Calu3 (cell line): Measurements from ENCODE around the gene CCSER1. TPM values are rescaled to one million over a fixed set of nuclear protein-coding genes. Genes with fewer than 3 reads are reported as not detected.
"Not testable (repeated sequence)": the region's sequence is repeated elsewhere in the genome, so short reads cannot be mapped to it uniquely, and the experiment has no call there.

ENCODE experiments used
- BruUV-seq: library from RNA; stranded (reverse); fragments of 400-500 nt; replicated peaks from 2 replicates; lab custom pipeline; 2021; lab: Mats Ljungman, UMichigan
- CTCF ChIA-PET: fragments of 300-600 bp; sonication (Branson Sonifier 250); formaldehyde crosslinking; loops from one replicate; lab custom pipeline; 2022; ENCODE audit warnings: antibody characterized with exemption; lab: Charles Lee
- DNase-seq: peaks from one replicate; pipeline ENCODE4 v3.0.0; 2022
- H3K27ac Mint-ChIP-seq: one replicate; pipeline ENCODE4 v1.8.0; 2022; ENCODE audit warnings: mixed read lengths; ENCODE audit not compliant: unreplicated experiment
- H3K27me3 Mint-ChIP-seq: one replicate; pipeline ENCODE4 v1.8.0; 2022; ENCODE audit warnings: mixed read lengths; ENCODE audit not compliant: unreplicated experiment
- H3K36me3 Mint-ChIP-seq: one replicate; pipeline ENCODE4 v1.8.0; 2022; ENCODE audit warnings: mild to moderate bottlenecking, moderate library complexity, mixed read lengths; ENCODE audit not compliant: insufficient read depth, unreplicated experiment
- H3K4me1 Mint-ChIP-seq: one replicate; pipeline ENCODE4 v1.8.0; 2022; ENCODE audit warnings: mild to moderate bottlenecking, low read depth, mixed read lengths; ENCODE audit not compliant: unreplicated experiment
- H3K4me3 Mint-ChIP-seq: one replicate; pipeline ENCODE4 v1.8.0; 2022; ENCODE audit warnings: mild to moderate bottlenecking, low read depth, moderate library complexity, mixed read lengths; ENCODE audit not compliant: unreplicated experiment
- H3K9me3 Mint-ChIP-seq: one replicate; pipeline ENCODE4 v1.8.0; 2022; ENCODE audit warnings: low read depth, mixed read lengths; ENCODE audit not compliant: unreplicated experiment
- intact Hi-C: fragments of 100-400 bp; cut with micrococcal nuclease; formaldehyde crosslinking; loops from one replicate; pipeline ENCODE4 v1.10.0; 2022; ENCODE audit not compliant: unreplicated experiment
- total RNA-seq: library from RNA; stranded (reverse); gene quantifications from 2 replicates; pipeline ENCODE4 v1.2.3, GENCODE V29; 2022
- TF ChIP-seq, protein P1 (sequence below): fragments of 200-600 bp; IDR thresholded peaks from one replicate; pipeline ENCODE4 v1.8.0; 2022; ENCODE audit warnings: antibody characterized with exemption; ENCODE audit not compliant: unreplicated experiment

The CCSER1 gene
- total RNA-seq, 1 experiment from 2014 or later: 6.2 TPM

DNA sequence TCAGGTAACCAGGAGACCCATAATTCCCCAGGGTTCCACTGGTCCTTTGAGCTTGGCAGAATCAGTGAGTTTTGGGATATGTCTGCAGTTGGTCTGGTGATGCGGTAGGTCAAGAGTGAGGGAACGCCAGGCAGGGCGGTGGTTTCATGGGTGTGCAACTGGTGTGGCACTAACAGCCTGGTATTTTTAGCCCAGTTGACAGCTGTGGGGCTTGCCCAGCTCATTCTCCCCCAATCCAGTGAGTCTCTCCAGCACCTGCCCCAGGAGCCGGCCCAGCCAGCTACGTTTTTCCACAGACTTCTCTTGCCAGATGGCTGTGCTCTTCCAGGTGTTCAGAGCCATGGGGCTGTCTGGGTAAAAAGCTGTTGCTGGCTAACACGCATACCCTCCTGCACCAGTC is 1019.9 kb downstream of the CCSER1 start:
- TF ChIP-seq, protein P1, sequence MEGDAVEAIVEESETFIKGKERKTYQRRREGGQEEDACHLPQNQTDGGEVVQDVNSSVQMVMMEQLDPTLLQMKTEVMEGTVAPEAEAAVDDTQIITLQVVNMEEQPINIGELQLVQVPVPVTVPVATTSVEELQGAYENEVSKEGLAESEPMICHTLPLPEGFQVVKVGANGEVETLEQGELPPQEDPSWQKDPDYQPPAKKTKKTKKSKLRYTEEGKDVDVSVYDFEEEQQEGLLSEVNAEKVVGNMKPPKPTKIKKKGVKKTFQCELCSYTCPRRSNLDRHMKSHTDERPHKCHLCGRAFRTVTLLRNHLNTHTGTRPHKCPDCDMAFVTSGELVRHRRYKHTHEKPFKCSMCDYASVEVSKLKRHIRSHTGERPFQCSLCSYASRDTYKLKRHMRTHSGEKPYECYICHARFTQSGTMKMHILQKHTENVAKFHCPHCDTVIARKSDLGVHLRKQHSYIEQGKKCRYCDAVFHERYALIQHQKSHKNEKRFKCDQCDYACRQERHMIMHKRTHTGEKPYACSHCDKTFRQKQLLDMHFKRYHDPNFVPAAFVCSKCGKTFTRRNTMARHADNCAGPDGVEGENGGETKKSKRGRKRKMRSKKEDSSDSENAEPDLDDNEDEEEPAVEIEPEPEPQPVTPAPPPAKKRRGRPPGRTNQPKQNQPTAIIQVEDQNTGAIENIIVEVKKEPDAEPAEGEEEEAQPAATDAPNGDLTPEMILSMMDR: no peak
- intact Hi-C loops: no loop called here
- Mint-ChIP-seq H3K4me1 (no peaks in the 10 kb centered on the region), H3K27ac (no peak overlapping the region), H3K4me3 (no peak overlapping the region), H3K27me3 (no peaks in the 10 kb centered on the region), H3K36me3 (no peaks in the 10 kb centered on the region), H3K9me3 (peaks cover 4% of the 10 kb centered on the region)
- CTCF ChIA-PET: no interaction called here
- no peak for DNase-seq
- no TSS peak for BruUV-seq

DNA sequence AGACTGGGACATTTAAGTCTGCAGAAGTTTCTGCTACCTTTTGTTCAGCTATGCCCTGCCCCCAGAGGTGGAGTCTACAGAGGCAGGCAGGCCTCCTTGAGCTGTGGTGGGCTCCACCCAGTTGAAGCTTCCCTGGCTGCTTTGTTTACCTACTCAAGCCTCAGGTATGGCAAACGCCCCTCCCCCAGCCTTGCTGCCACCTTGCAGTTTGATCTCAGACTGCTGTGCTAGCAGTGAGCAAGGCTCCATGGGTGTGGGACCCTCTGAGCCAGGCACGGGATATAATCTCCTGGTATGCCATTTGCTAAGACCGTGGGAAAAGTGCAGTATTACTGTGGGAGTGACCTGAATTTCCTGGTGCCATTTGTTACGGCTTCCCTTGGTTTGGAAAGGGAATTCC is 1026.8 kb downstream of the CCSER1 start:
- H3K9me3 Mint-ChIP-seq, H3K4me3 Mint-ChIP-seq, H3K27ac Mint-ChIP-seq, BruUV-seq, H3K27me3 Mint-ChIP-seq, CTCF ChIA-PET, intact Hi-C loops, H3K4me1 Mint-ChIP-seq, H3K36me3 Mint-ChIP-seq, DNase-seq: not testable (repeated sequence)

DNA sequence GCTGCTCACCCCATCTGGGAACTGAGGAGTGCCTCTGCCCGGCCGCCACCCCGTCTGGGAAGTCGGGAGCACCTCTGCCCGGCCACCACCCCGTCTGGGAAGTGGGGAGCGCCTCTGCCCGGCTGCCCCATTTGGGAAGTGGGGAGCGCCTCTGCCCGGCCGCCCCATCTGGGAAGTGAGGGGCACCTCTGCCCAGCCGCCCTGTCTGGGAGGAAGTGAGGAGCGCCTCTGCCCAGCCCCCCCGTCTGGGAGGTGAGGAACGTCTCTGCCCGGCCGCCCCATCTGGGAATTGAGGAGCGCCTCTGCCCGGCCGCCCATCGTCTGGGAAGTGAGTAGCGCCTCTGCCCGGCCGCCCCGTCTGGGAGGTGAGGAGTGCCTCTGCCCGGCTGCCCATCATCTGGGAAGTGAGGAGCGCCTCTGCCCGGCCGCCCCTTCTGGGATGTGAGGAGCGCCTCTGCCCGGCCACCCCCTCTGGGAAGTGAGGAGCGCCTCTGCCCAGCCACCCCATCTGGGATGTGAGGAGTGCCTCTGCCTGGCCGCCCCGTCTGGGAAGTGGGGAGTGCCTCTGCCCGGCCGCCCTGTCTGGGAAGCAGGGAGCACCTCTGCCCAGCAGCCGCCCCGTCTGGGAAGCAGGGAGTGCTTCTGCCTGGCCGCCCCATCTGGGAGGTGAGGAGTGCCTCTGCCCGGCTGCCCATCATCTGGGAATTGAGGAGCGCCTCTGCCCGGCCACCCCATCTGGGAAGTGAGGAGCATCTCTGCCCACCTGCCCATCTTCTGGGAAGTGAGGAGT is 1040.9 kb downstream of the CCSER1 start:
- not testable (repeated sequence) for H3K27ac Mint-ChIP-seq, BruUV-seq

DNA sequence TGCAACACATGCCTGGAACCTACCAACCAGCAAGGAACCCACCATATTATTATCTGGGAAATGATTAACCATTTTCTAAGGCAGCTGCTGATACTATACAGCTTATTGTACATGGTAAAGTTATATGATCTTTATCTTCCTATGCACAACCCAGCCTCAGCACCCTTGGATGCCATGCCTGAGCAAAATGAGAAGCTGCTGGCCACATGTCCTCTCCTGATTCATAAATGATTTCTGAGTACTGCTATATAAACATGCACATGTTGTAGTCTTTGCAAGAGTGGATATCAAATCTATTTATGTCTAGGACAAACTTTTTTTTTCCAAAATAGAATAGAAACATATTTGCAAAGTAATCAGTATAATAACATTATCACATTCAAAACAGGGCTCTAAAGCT is 1043.6 kb downstream of the CCSER1 start:
- CTCF ChIA-PET: no interaction called here
- DNase-seq: no peak
- intact Hi-C loops: no loop called here
- TF ChIP-seq, protein P1: no peak
- Mint-ChIP-seq H3K36me3 (no peaks in the 10 kb centered on the region), H3K4me3 (no peak overlapping the region), H3K27me3 (no peaks in the 10 kb centered on the region), H3K4me1 (no peaks in the 10 kb centered on the region), H3K9me3 (no peaks in the 10 kb centered on the region), H3K27ac (no peak overlapping the region)
- BruUV-seq: no TSS peak

More for the DNA sequence above, 1040.9 kb downstream of the CCSER1 start:
- DNase-seq, H3K36me3 Mint-ChIP-seq, intact Hi-C loops, CTCF ChIA-PET, H3K4me3 Mint-ChIP-seq, H3K9me3 Mint-ChIP-seq, H3K27me3 Mint-ChIP-seq, H3K4me1 Mint-ChIP-seq: not testable (repeated sequence)

DNA sequence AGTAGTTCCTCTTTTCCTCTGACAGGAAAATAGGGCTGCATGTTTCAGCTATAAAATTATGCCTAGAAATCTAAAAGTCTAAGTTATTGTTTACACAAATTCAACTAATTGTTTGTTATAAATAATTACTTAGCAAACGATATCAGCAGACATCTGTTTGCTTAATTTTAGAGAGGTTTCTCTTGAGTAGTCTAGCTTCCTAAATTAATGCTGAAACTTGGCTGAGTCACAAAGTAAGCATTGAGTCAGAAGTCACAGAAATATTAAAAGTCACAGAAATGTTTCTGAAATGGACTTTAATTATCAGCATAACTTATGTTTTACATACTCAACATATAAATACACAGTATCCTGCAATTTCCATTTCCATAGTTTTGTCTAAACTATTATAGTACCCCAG is 1044.0 kb downstream of the CCSER1 start:
- Mint-ChIP-seq H3K4me3 (no peak overlapping the region), H3K9me3 (no peaks in the 10 kb centered on the region), H3K36me3 (no peaks in the 10 kb centered on the region), H3K4me1 (no peaks in the 10 kb centered on the region), H3K27me3 (no peaks in the 10 kb centered on the region), H3K27ac (no peak overlapping the region)
- no peak for DNase-seq
- intact Hi-C loops: no loop called here
- TF ChIP-seq, protein P1: no peak
- CTCF ChIA-PET: no interaction called here
- BruUV-seq: no TSS peak

DNA sequence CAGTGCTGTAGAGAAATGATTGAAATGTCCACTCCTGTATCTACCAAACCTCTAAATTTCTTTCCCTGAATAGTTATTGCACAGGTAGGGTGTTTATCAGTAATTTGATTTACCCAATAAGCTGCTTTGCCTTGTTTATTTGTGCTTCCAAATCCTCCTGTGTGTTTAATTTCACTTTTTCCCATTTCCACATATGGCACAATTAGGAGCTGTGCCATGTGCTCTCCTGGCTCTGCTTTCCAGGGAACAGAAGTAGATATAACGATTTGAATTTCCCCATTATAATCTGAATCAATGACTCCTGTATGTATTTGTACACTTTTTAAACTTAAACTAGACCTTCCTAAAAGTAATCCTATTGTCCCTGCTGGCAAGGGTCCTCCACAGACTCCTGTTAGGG is 1057.9 kb downstream of the CCSER1 start:
- H3K27ac Mint-ChIP-seq, H3K4me1 Mint-ChIP-seq, intact Hi-C loops, H3K36me3 Mint-ChIP-seq, BruUV-seq, H3K27me3 Mint-ChIP-seq, CTCF ChIA-PET, H3K4me3 Mint-ChIP-seq, DNase-seq, H3K9me3 Mint-ChIP-seq: not testable (repeated sequence)
